Fibroblast of peridontal ligament (primary cell): ENCODE results near the gene LMF1.

Source experiments
- DNase-seq: peaks from one replicate; pipeline ENCODE4 v3.0.0-alpha.2; 2010; ENCODE audit errors: extremely low read depth

The LMF1 gene

DNA sequence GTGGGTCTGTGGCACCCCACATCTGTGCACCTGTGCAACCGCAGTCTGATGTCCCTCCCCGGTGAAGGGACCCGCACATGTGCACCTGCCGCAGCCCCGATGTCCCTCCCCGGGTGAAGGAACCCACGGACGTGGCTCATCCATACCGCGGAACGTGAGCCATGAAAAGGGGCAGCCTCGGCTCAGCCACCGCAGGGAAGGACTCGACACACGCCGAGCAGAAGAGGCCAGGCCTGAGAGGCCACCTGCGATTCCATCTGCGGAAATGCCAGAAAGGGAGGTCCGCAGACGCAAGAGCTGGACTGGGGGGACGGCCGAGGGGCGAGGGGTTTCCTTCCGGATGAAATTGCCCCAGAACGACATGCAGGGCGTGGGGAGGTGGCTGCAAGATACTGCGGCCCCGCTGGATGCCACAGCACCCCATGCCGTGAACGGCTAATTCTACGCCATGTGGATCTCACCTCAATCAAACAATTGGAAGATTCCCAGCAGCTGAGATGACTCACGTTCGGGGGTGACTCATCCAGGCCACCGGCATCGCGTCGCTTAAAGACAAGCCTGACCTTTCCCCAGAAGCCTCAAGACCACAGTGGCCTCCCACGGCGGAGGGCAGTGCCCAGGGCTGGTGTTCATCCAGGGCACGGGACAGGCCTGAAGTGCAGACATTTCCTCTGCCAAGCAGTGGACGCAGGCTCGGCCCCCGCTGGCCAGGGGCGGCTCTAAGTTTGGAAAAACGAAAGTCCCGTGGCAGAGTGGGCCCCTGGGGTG lies 31.8 kb upstream of the LMF1 start:
- DNase-seq: peak; percentile 66

DNA sequence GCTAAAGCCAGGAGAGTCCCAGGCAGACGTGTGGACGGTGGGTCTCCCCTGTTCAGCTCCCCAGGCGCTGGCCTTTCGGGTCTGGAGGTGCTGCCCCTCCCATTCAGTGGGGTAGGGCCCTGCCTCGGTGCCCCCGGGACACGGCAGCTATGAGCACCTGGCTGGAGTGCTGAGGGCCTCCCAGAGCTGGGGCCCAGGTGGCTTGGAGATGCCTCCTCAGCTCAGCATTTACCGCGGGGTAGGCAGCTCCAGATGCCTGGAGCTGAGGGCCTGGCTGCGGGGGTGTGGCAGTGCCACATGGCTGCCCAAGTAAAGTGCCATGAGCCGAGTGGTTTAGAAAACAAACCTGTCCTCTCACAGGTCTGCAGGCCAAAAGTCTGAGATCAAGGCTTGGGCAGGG lies 30.3 kb upstream of the LMF1 start:
- no peak for DNase-seq

DNA sequence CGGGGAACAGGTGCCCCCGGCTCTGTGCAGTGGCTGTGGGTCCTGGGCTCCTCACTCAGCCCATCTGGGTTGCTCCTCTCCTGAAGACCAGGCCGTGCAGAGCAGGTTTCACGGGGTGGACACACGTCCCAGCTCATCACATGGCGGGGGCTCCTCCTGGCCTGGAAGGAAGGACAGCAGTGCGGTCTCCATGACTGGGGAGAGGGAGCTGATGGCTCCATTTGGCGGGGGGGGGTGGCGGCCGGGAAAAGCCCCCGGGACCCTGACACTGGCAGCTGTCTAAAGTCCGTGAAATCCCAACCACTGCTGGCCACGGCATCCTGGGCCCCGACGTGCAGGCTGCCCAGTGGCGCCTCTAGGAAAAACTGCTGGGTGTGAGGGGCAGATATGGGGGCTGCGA lies 29.8 kb upstream of the LMF1 start:
- no peak for DNase-seq

DNA sequence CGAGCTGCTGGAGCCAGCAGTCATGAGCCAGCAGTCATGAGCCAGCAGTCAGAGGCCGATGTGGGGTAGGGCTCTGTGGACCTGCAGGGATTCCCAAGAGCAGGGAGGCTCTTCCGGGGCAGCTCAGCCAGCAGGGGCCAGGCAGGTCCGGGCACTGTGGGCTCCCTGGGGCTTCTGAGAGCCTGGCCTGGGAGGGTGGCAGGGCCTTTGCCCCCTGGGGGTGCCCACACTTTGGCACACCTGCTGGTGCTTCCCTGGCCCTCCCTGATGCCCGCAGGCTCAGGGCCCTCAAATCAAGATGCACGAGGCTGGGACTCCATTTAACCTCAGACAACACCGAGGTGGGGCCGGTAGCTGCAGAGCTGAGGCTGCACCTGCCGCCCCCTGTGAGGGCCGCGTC lies 28.9 kb upstream of the LMF1 start:
- DNase-seq: no peak

DNA sequence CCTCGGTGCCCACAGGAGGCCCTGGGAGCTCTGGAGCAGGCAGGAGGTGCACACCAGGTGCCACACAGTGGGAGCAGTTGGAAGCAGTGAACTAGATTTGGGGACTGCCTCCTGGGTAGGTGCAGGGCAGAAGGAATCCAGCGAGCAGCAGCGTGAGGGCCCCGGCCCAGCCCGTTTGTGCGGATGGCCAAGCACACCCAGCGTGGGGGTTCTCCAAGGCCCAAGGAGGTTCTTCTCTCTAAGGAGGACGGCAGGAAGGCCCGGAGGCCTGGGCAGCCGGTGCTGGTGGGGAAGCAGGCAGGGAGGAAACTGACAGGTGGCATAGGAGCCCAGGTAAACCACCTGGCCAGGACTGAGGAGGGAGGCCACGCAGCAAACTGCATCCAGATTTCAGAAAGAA lies 27.8 kb upstream of the LMF1 start:
- DNase-seq: no peak

DNA sequence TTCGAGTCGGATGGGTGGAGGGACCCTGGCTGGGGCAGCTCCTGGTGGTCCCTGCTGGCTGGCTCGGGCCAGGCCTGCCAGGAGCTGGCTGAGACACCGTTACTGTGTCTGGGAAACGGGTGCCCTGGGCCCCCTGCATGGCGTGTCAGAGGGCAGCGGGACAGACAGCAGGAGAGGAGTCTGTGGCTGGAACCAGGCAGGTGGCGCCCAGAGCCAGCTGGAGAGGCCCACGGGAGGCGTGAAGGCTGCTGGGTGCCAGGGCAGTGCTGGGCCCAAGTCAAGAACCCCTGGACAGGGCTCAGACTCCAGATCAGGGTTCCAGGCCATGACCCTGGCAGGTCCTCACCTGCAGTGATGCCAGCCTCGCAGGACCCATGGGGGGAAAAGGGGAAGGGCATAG lies 27.4 kb upstream of the LMF1 start:
- DNase-seq: no peak

DNA sequence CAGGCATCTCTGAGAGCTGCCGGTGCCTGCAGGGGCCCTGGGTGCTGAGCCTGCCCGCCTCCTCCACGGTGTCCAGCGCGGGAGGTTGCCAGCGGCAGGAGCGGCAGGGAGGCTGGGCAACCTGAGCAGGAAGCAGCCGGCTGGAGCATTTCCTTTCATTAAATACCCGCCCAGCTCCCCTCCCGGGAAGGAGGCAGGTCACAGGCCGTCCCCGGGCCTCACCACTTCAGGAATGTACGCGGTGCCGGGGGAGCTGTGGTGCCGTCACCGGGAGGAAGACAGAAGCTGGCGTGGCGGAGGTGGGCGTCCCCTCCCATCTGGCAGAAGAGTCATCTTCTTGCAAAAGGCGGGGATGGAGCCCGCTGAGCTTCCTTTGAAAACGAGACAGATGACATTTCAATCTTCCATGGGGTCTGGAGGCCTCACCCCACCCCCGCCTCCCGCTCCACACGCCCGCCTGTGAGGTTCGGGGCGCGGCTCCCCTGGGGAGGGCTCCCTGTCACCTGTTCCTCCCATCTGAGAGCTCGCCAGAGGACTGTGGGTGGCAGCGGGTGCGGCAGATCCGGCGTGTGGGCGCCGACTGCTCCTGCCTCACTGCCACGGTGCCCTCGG lies 26.8 kb upstream of the LMF1 start:
- DNase-seq: no peak

DNA sequence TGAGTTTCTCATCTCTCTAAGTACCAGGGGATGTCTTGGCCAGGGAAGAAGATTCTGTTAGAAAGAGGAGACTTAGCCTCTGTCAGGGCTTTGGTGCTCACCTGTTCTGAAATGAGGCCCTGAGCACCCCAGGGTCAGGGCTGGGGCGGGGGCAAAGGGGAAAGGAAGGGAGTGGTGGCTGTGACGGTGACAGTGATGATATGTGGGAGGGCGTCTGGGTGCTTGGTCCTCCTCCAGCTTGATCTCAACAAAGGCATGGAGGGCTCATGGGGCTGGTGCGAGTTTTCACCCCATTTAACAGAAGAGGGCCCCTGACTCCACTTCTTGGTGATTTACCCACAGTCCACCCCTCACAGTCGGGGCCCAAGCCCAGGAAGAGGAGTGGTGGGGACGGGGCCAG lies 25.9 kb upstream of the LMF1 start:
- no peak for DNase-seq

DNA sequence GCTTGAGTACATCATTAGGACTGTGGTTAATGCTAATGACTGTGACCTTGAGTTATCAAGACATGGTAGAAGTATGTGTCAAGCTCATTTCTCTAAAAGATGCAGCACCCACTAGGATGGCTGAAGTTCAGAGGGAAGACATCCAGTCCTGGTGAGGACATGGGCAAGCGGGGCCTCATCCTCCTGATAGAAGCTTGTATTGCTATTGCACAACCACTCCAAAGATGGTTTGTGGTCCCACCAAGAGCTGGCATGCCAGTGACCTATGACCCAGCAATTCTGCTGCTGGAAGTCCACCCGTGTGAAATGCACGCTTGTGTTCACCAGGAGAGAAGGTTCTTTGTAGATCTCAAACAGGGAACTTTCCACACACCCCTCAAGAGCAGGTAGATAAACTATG lies 25.0 kb upstream of the LMF1 start:
- no peak for DNase-seq

DNA sequence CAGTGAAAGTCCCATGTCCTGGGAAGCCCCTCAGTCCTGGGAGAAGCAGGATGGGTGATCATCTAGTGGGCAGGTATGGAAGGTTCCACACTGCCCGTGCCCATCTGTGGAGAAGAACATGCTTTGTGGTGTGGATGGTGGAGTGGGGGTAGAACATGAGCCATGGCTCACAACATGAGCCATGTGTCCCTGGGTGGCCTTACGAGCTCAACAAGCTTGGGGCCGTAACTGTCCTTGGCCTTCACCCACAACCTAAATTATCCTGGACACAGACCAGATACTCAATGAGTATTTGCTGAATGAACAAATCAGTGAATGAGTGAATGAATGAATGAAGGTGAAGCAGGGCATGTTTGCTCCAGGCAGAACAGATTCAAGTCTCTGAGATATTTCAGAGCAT lies 24.3 kb upstream of the LMF1 start:
- peak; percentile 23 for DNase-seq

DNA sequence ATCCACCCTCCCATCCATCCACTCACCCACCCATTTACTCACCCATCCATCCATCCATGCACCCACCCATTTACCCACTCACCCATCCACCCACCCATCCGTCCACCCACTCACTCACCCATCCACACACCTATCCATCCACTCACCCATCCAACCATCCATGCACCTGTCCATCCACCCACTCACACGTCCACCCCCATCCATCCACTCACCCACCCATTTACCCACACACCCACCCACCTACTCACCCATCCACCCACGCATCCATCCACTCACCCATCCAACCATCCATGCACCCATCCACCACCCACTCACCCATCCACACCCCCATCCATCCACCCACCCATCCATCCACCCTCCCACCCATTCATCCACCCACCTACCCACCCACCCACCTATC lies 22.9 kb upstream of the LMF1 start:
- DNase-seq: no peak

DNA sequence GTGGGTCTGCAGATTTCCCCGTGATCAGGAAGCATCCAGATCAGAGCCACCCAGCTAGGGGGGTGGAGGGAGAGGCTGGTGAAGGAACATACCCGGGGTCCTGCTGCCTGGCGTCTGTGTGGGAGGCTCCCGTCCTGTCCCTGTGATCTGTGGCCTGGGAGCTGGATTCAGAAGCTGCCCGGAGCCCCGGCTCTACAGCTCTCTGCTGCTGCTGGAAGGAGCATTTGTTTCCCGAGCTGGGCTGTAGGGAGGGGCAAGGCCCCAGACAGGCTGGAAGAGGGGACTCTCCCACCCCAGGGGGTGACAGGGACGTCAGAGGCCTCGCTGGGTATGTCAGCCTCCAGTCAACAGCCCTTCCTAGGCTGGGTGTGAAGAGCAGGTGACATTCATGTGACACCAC lies 21.0 kb upstream of the LMF1 start:
- DNase-seq: no peak

DNA sequence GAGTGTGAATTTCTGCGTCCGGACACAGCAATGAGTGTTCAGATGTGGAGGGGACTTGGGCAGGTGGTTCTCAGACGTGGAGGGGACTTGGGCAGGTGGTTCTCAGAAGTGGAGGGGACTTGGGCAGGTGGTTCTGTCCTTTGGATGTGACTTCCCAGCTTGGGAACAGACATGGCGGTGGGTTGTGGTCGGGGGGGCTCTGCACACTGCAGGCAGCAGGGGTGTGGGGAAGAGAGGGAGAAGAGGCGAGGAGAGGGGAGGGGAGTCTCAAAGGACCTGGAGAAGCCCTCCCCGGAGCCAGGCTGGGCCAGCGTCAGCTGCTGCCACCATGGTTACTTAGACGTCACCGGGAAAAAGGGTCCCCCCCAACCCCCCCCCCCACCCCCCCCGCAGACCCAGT lies 20.6 kb upstream of the LMF1 start:
- no peak for DNase-seq

DNA sequence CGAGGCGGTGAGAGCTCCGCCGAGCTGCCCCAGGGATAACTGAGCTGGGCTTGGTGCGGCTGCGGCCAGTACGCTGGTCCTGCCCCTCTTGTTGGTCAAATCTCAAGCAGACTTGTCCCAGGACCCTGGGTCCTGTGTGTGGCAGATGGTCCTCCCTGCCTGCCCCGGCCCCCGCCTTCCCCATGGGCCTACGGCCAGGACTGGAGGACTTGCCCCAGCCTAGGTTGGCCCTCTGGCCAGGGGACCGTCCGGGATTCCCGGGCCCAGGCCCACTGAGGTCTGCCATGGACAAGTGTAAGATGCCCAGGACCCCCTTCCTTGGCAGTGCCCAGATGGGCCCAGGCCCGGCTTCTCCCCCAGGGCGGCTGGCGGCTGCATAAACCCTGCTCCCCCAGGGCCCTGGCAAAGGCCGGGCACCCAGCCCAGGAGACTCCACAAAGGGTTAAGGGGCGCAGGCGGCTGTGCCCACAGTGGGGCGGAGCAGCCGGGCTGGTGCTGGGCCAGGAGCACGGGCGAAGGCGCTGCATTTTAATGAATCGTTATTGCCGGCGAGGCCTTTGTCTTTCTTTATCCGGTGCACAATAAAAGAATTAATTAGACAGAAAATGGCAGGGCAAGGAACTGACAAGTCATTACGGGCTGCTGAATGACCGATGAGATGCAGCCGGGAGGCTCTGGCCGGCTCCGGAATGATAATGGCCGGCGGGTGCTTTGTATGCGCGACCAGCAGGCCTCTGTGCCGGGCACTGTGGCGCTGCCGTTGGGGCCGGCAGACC lies 19.9 kb upstream of the LMF1 start:
- DNase-seq: no peak

DNA sequence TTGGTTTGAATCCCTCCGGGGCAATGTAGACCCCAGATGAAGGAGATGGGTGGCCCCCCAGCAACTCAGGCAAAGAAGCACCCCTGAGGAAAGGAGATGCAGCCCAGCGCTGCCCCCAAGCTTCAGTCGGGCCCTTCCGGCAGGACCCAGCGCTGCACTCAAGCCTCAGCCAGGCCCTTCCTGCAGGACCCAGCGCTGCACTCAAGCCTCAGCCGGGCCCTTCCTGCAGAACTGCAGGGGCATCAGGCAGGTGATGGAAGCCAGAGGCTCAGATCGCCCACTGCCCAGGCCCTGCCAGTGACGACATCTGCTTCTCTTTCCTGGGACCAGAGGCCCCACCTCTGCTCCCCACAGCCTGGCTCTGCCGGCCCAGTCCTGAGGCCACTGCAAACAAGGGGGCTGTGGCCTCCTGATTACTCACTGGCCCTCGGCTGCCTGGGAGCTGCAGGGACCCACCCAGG lies 18.6 kb upstream of the LMF1 start:
- no peak for DNase-seq

DNA sequence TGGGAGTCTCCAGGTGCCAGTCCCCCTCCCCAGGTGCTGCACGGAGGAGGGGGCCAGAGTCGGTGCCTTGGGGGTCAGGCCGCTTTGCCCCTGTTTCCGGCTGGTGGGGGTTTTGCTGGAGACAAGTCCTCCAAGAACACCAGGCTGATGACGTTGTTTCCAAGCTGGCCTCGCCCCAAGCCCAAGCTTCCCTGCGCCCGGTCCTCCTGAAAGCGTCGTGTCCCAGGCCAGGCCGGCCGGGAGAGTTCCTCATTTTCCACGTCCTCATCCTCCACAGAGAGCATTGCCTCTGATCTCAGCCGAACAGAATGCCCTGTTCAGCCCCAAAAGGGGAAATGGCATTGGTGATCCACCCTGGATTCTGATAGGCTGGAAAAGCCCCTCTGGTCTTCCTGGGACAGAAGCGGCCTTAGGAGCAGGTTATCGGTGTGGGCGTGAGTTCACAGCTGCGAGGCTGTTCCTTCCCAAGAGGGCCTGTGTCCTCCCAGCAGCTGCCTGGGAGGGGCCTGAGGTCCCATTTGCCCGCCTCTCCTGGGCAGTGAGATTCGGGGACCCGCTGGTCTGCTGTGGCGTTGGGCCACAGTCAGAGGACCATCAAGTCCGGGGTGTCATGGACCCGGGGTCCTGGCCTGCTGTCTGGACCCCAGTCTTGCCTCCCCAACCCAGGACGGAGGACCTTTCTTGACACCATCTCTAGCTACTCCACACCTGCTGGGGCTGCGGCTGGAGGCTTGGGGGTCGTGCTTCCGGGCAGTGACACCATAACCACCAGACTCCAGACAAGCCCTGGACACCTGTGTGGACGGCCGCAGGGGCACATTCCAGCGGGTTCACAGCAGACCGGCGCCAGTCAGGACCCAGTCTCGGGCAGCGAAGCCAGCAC lies 17.9 kb upstream of the LMF1 start:
- no peak for DNase-seq

DNA sequence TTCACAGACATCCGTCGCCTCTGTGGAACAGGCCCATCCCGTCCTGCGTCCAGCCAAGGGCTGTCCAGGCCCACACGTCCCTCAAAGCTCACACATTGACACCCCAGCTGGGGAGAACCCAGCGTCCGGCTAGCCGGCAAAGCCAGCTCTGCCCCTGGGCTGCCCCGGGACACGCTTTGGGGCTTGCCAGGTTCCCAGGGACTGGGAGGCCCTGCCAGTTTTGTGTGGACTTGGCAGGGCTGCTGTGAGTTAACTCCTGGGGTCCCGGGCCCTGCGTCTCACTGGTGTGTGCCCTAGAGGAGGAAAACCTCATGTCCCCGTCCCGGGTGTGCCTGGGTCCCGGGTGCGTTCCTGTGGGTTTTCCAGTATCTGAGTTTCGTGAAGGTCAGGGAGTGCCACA lies 17.1 kb upstream of the LMF1 start:
- DNase-seq: no peak

DNA sequence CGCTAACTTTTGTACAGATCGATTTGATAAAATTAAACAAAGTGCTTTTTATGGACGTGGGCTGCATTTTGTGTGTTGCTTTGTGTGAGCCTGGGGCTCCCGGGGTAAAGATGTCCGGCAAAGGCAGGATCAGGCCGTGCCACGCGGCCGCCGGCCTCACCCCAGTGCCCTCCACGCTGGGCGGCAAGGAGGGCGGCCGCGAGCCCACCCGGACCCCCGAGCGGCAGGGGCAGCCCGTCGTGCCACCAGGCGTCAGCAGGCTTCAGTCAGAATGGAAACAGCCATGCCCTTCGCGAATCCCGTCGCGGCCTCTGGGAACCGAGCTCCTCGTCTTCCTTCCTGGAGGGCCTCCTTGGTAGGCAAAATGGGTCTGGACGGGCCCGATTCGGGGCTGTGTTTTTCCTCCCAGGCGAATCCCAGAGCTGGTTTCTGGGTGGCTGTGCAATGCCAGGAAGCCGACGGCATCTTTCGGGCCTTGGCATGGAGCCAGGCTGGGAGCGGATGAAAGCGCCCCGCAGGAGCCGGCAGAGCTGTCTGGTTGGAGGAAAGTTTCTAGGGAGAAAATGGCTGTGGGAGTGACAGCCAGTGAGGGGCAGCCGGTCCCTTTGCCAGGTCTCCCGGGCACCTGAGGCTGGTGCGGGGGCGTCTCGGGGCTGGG lies 16.3 kb upstream of the LMF1 start:
- DNase-seq: no peak

DNA sequence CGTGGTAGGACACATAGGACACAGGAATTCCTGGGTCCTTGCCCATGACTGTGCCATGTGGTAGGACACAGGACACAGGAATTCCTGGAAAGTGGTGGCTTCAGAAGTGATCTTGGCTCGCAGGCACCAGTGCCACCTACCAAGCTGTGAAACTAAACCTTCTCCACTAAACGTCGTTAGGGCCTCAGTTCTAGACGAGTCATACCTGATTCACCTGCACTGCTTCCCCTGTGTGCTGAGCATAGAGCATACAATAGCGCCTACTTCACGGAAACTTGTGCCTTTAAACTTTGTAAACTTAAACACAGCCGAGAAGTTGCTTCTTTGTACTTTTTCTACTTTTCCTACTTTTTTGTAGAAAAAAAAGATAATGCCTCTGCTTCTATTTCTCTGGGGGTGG lies 15.6 kb upstream of the LMF1 start:
- DNase-seq: no peak

DNA sequence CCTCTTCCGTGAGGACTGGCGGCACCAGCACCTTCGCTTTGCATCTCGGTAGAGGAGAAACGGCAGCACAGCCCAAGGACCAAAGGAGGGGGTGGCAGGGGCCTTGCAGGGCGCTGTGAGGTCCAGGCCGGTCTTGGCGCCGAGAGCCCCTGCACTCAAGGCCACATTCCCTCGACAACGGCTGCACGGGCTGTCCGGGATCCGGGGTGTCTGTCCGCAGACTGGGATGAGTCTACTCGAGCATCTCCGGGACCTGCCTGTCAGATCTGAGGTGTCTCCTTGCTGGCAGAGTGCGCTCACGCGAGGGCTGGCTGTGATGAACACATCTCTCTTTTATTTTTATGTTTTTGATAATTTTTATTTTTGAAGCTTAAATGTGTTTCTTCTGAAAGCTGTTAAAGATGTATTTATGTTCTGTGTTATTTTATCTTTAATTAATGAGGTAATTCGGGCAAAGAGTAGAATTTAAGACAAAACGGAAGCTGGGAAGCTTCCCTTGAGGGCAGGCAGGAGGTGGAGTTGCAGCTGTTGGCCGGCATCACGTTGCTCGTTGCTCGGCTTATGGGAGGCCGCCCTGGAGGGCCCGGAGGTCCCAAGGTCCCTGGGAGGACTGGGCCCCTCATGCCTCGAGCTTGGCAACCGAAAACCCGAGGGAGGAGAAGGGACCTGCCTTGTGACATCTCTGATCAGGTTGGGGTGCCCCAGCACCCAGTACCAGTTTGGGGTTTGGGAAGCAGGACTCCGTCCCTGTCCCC lies 15.0 kb upstream of the LMF1 start:
- no peak for DNase-seq
